ENCODE data around the gene CPNE5. TPM values are rescaled to one million over a fixed set of nuclear protein-coding genes. Genes with fewer than 3 reads are reported as not detected.

The CPNE5 gene
- total and polyA plus RNA-seq, 12 donors: 0.26 to 3.5 (median 1.1) TPM; not detected in 1

GRCh38 chr6:36787210-36787609 lies 52.0 kb downstream of the CPNE5 start:
- intact Hi-C loops (cut with DNase I): no loop called here
- WGBS, 4 donors: 80 to 91% (median 88%) methylated on average over 4 of the region's 4 CpGs
- no peak overlapping the region for H3K4me3 ChIP-seq
- no peak for TF ChIP-seq POLR2A (IDR thresholded peaks at IDR 0.05)
- TF ChIP-seq CTCF (IDR thresholded peaks at IDR 0.05): no peak
- H3K9me3 ChIP-seq (replicated peaks in 1 of 3): no peaks in the 10 kb centered on the region
- no peaks in the 10 kb centered on the region for H3K4me1 ChIP-seq (replicated peaks in 1 of 2)
- no peaks in the 10 kb centered on the region for H3K36me3 ChIP-seq (replicated peaks in 1 of 2)
- H3K27me3 ChIP-seq: no peaks in the 10 kb centered on the region
- DNase-seq: no peak
- no peak overlapping the region for H3K27ac ChIP-seq

GRCh38 chr6:36786055-36786675 lies 53.1 kb downstream of the CPNE5 start:
- H3K27me3 ChIP-seq: no peaks in the 10 kb centered on the region
- intact Hi-C loops (cut with DNase I): no loop called here
- 70 to 77% (median 75%) methylated on average over 6 of the region's 6 CpGs for WGBS, 4 donors
- no peak overlapping the region for H3K27ac ChIP-seq
- TF ChIP-seq POLR2A (IDR thresholded peaks at IDR 0.05) (no peak), CTCF (IDR thresholded peaks at IDR 0.05) (no peak)
- H3K4me1 ChIP-seq (replicated peaks in 1 of 2): no peaks in the 10 kb centered on the region
- no peaks in the 10 kb centered on the region for H3K9me3 ChIP-seq (replicated peaks in 1 of 3)
- no peaks in the 10 kb centered on the region for H3K36me3 ChIP-seq (replicated peaks in 1 of 2)
- no peak for DNase-seq
- no peak overlapping the region for H3K4me3 ChIP-seq

GRCh38 chr6:36784376-36784636 lies 54.9 kb downstream of the CPNE5 start:
- WGBS, 4 donors: 68 to 73% (median 71%) methylated on average over 3 of the region's 3 CpGs
- TF ChIP-seq CTCF (IDR thresholded peaks at IDR 0.05): no peak
- no peak for TF ChIP-seq POLR2A (IDR thresholded peaks at IDR 0.05)
- intact Hi-C loops (cut with DNase I): no loop called here

GRCh38 chr6:36783603-36784375 lies 55.5 kb downstream of the CPNE5 start:
- Histone ChIP-seq H3K9me3 (replicated peaks in 1 of 3) (no peaks in the 10 kb centered on the region), H3K27ac (no peak overlapping the region), H3K4me1 (replicated peaks in 1 of 2) (no peaks in the 10 kb centered on the region), H3K36me3 (replicated peaks in 1 of 2) (no peaks in the 10 kb centered on the region), H3K27me3 (peaks cover 6% of the 10 kb centered on the region), H3K4me3 (no peak overlapping the region)
- intact Hi-C loops (cut with DNase I): no loop called here
- TF ChIP-seq CTCF (IDR thresholded peaks at IDR 0.05): no peak
- no peak for TF ChIP-seq POLR2A (IDR thresholded peaks at IDR 0.05)
- DNase-seq: no peak
- WGBS, 4 donors: 75 to 81% (median 79%) methylated on average over 5 of the region's 5 CpGs

More at GRCh38 chr6:36784376-36784636, 54.9 kb downstream of the CPNE5 start:
- Histone ChIP-seq H3K27ac (no peak overlapping the region), H3K9me3 (replicated peaks in 1 of 3) (no peaks in the 10 kb centered on the region), H3K4me1 (replicated peaks in 1 of 2) (no peaks in the 10 kb centered on the region), H3K27me3 (peaks cover 4% of the 10 kb centered on the region), H3K4me3 (no peak overlapping the region), H3K36me3 (replicated peaks in 1 of 2) (no peaks in the 10 kb centered on the region)
- no peak for DNase-seq

All from adrenal gland (tissue), 12 donors.